Lower lobe of right lung (tissue), 2 donors: ENCODE data around the gene DLX4. TPM values are rescaled to one million over a fixed set of nuclear protein-coding genes. Genes with fewer than 3 reads are reported as not detected.

ENCODE experiments used
- ATAC-seq, 2 donors: fragments of 200-7000 bp; cut with Tn5 transposase; one replicate each; pipeline ENCODE4 v1.9.1; 2020 to 2022; ENCODE audit warnings: mild to moderate bottlenecking in 2 of 2, moderate library complexity in 2 of 2
- DNase-seq: peaks from one replicate; pipeline ENCODE4 v3.0.0-alpha.2; 2020
- H3K27ac ChIP-seq: fragments of 200-600 bp; one replicate; pipeline ENCODE4 v1.8.0; 2022
- H3K27me3 ChIP-seq: fragments of 200-600 bp; one replicate; pipeline ENCODE4 v1.8.0; 2022; ENCODE audit warnings: low read depth
- H3K36me3 ChIP-seq: fragments of 200-600 bp; one replicate; pipeline ENCODE4 v1.8.0; 2022; ENCODE audit warnings: mild to moderate bottlenecking
- H3K4me1 ChIP-seq: fragments of 200-600 bp; one replicate; pipeline ENCODE4 v1.8.0; 2022
- H3K4me3 ChIP-seq: fragments of 200-600 bp; one replicate; pipeline ENCODE4 v1.8.0; 2022; ENCODE audit warnings: mild to moderate bottlenecking
- H3K9me3 ChIP-seq: fragments of 200-600 bp; one replicate; pipeline ENCODE4 v1.8.0; 2022
- CTCF ChIP-seq: fragments of 200-600 bp; IDR thresholded peaks from one replicate; pipeline ENCODE4 v1.8.0; 2022; ENCODE audit warnings: antibody characterized with exemption, mild to moderate bottlenecking
- intact Hi-C: fragments of 100-400 bp; cut with DNase I; formaldehyde crosslinking; loops from one replicate; pipeline ENCODE4 v1.11.0; 2022
- total RNA-seq: library from RNA; stranded (reverse); fragmentation: NEBNext Ultra II Directional; extraction: Animal tissue kit (Norgen Biotek cat#: 25700); gene quantifications from one replicate; pipeline ENCODE4 v1.2.1, GENCODE V29; 2021
- donor health status: DM: no; HTN: yes; CAD: no; lungs with severe emphysema.

DLX4 gene
- total RNA-seq, 1 donor from 2014 or later, result 3.0 TPM

GRCh38 chr17:49978501-49978900, 9.5 kb downstream of the DLX4 start:
- H3K36me3 ChIP-seq, result no peaks in the 10 kb centered on the region
- DNase-seq (peak; percentile 79), ATAC-seq (peak; percentile 58 to 69)
- no peak overlapping the region for H3K27ac ChIP-seq
- H3K9me3 ChIP-seq, result no peaks in the 10 kb centered on the region
- H3K27me3 ChIP-seq, result peaks cover 51% of the 10 kb centered on the region
- no peak for TF ChIP-seq CTCF
- H3K4me1 ChIP-seq, result no peaks in the 10 kb centered on the region
- no peak overlapping the region for H3K4me3 ChIP-seq
- intact Hi-C loops, result no loop called here

- ATAC-seq (no peak), DNase-seq (no peak)
- intact Hi-C loops, result no loop called here
- Histone ChIP-seq H3K36me3 (no peaks in the 10 kb centered on the region), H3K4me1 (no peaks in the 10 kb centered on the region), H3K27me3 (peaks cover 51% of the 10 kb centered on the region), H3K9me3 (no peaks in the 10 kb centered on the region), H3K4me3 (no peak overlapping the region), H3K27ac (no peak overlapping the region)
- TF ChIP-seq CTCF, result no peak
Observed at GRCh38 chr17:49979748-49980479, 10.9 kb downstream of the DLX4 start.

GRCh38 chr17:49980703-49981197, 11.8 kb downstream of the DLX4 start:
- Histone ChIP-seq H3K9me3 (no peaks in the 10 kb centered on the region), H3K27me3 (peaks cover 44% of the 10 kb centered on the region), H3K4me1 (no peaks in the 10 kb centered on the region), H3K4me3 (no peak overlapping the region), H3K27ac (no peak overlapping the region), H3K36me3 (no peaks in the 10 kb centered on the region)
- DNase-seq, result no peak
- ATAC-seq, result no peak
- intact Hi-C loops, result no loop called here
- TF ChIP-seq CTCF, result no peak

- Histone ChIP-seq H3K9me3 (no peaks in the 10 kb centered on the region), H3K27me3 (peaks cover 60% of the 10 kb centered on the region), H3K36me3 (no peaks in the 10 kb centered on the region), H3K27ac (no peak overlapping the region), H3K4me1 (no peaks in the 10 kb centered on the region), H3K4me3 (no peak overlapping the region)
- intact Hi-C loops, result no loop called here
- DNase-seq (no peak), ATAC-seq (no peak)
- no peak for TF ChIP-seq CTCF
Observed at GRCh38 chr17:49984283-49984682, 15.3 kb downstream of the DLX4 start.

- no peak overlapping the region for H3K27ac ChIP-seq
- no peak overlapping the region for H3K4me3 ChIP-seq
- ATAC-seq, result no peak
- no peaks in the 10 kb centered on the region for H3K36me3 ChIP-seq
- H3K4me1 ChIP-seq, result no peaks in the 10 kb centered on the region
- peaks cover 60% of the 10 kb centered on the region for H3K27me3 ChIP-seq
- no peaks in the 10 kb centered on the region for H3K9me3 ChIP-seq
- intact Hi-C loops, result no loop called here
- DNase-seq, result no peak
- TF ChIP-seq CTCF, result no peak
Observed at GRCh38 chr17:49984776-49985175, 15.8 kb downstream of the DLX4 start.
